Psoas muscle (tissue), 8 donors: ENCODE results near the gene LGR6. TPM values are rescaled to one million over a fixed set of nuclear protein-coding genes. Genes with fewer than 3 reads are reported as not detected.
A peak's percentile ranks its signal among the peaks of the same experiment; 100 is the strongest.

Source experiments
- ATAC-seq, 4 donors: fragments of 200-7000 bp; cut with Tn5 transposase; one replicate each; pipeline ENCODE4 v1.9.1; 2020; ENCODE audit warnings: moderate library complexity in 3 of 4, mild to moderate bottlenecking in 2 of 4
- DNase-seq, 2 donors: peaks; one replicate each; pipeline ENCODE4 v3.0.0-alpha.2; 2020
- H3K27ac ChIP-seq: fragments of 200-600 bp; one replicate; pipeline ENCODE4 v1.8.0; 2022
- H3K27me3 ChIP-seq, 3 donors: fragments of 200-600 bp in 1 of 3; one replicate each; pipeline versions ENCODE4 v1.6.1 to v1.8.0; 2013 to 2022; ENCODE audit warnings: low read length in 2 of 3, mild to moderate bottlenecking in 2 of 3, moderate library complexity in 1 of 3; ENCODE audit not compliant: insufficient read depth in 3 of 3
- H3K36me3 ChIP-seq, 2 donors: fragments of 200-600 bp in 1 of 2; one replicate each; pipeline versions ENCODE4 v1.6.1 to v1.8.0; 2013 to 2022; ENCODE audit warnings: low read depth in 1 of 2, mild to moderate bottlenecking in 1 of 2, moderate library complexity in 1 of 2; ENCODE audit not compliant: insufficient read depth in 1 of 2
- H3K4me1 ChIP-seq: fragments of 200-600 bp; one replicate; pipeline ENCODE4 v1.8.0; 2022
- H3K4me3 ChIP-seq: fragments of 200-600 bp; one replicate; pipeline ENCODE4 v1.8.0; 2022; ENCODE audit warnings: mild to moderate bottlenecking
- H3K9me3 ChIP-seq: fragments of 200-600 bp; one replicate; pipeline ENCODE4 v1.8.0; 2022
- WGBS, 3 donors: extraction: QIAGEN DNeasy Blood & Tissue Kit; methylation state at CpG; one replicate each; pipeline versions ENCODE4 v1.1.6 to v1.1.7; 2013; 5-methylcytosine and 5-hydroxymethylcytosine counted together
- intact Hi-C, 2 donors: fragments of 100-400 bp; cut with DNase I; formaldehyde crosslinking; loops; one replicate each; pipeline versions ENCODE4 v1.11.0 to v1.14.2; 2022
- polyA plus RNA-seq, 3 donors: library from polyadenylated mRNA; stranded (reverse); fragments of 200-250 nt; gene quantifications; one replicate each; pipeline ENCODE4 v1.2.3, GENCODE V29; 2013
- total RNA-seq, 4 donors: library from RNA; stranded (reverse); fragmentation: NEBNext Ultra II Directional in 2 of 4; extraction: Animal tissue kit (Norgen Biotek cat#: 25700) in 2 of 4; gene quantifications; one replicate each; pipeline versions ENCODE4 v1.2.1 to v1.2.4, GENCODE V29; 2021 to 2023
- TF ChIP-seq, protein P1 (sequence below): fragments of 200-600 bp; IDR thresholded peaks from one replicate; pipeline ENCODE4 v1.8.0; 2022; ENCODE audit warnings: antibody characterized with exemption
- donor health status: healthy with polysubstance abuse.
- donor health status: DM: no; HTN: no; CAD: no; lungs with moderate emphysema.
- donor health status: Bipolar disorder and iron deficiency.
- donor health status: healthy.
- donor health status: DM: yes; HTN: yes; CAD: no.
- donor health status: DM: no; HTN: no; CAD: no.
- donor health status: DM: no; HTN: no; CAD: no.
- donor health status: DM: yes; HTN: yes; CAD: no.

The LGR6 gene
- total and polyA plus RNA-seq, 7 donors: 0.12 to 0.20 (median 0.16) TPM; not detected in 3

DNA sequence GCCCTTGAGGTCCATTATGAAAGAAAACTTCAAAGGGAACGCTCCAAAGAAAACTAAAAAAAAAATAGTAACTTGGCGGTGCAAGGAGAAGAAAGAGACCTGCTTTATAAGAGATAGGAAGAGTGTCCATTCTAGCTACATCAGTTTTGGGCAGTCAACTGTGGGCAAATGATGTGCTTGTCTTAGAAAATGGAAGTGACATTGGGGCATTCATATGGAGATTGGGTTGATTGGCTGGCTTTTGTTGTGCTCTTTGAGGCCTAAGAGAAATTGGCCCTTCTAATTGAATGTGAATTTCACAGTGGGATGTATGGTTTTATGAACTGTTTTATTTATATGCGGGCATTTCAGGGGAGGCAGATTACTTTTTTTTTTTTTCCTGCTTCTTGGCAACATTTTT lies 168.1 kb downstream of the LGR6 start:
- Histone ChIP-seq H3K9me3 (no peaks in the 10 kb centered on the region), H3K4me1 (peaks cover 18% of the 10 kb centered on the region), H3K27me3 (no peaks in the 10 kb centered on the region), H3K36me3 (no peaks in the 10 kb centered on the region), H3K4me3 (no peak overlapping the region), H3K27ac (peak overlapping the region; percentile 23)
- no peak for DNase-seq
- intact Hi-C loops: no loop called here
- TF ChIP-seq, protein P1, sequence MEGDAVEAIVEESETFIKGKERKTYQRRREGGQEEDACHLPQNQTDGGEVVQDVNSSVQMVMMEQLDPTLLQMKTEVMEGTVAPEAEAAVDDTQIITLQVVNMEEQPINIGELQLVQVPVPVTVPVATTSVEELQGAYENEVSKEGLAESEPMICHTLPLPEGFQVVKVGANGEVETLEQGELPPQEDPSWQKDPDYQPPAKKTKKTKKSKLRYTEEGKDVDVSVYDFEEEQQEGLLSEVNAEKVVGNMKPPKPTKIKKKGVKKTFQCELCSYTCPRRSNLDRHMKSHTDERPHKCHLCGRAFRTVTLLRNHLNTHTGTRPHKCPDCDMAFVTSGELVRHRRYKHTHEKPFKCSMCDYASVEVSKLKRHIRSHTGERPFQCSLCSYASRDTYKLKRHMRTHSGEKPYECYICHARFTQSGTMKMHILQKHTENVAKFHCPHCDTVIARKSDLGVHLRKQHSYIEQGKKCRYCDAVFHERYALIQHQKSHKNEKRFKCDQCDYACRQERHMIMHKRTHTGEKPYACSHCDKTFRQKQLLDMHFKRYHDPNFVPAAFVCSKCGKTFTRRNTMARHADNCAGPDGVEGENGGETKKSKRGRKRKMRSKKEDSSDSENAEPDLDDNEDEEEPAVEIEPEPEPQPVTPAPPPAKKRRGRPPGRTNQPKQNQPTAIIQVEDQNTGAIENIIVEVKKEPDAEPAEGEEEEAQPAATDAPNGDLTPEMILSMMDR: no peak
- WGBS, 3 donors: 88 to 92% (median 90%) methylated on average over 3 of the region's 3 CpGs
- no peak for ATAC-seq

DNA sequence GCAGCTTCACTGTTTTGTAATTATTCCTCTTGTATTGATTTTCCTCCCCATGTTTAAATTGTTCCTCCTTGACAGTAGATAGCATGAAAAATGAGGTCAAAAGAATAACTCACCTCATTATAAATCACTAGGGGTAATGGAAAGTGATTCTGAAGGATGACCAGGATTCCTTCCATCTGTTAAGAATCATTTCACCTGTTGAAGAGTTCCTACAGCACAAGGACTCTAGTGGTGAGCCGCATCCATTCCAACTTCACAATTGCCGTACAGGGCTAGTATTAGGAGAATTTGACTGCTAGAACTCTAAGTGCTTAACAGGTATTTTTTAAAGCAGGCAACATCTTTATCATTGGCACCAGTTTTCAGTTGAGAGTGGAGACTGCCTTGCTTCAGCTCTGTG lies 168.6 kb downstream of the LGR6 start:
- no peak for DNase-seq
- WGBS, 3 donors: 42 to 64% (median 49%) methylated on average over 2 of the region's 2 CpGs
- Histone ChIP-seq H3K36me3 (no peaks in the 10 kb centered on the region), H3K27ac (peak overlapping the region; percentile 10), H3K4me1 (peaks cover 21% of the 10 kb centered on the region), H3K4me3 (no peak overlapping the region), H3K9me3 (no peaks in the 10 kb centered on the region), H3K27me3 (no peaks in the 10 kb centered on the region)
- ATAC-seq: peak in 1 of 4 donors; percentile 21
- intact Hi-C loops: no loop called here
- TF ChIP-seq, protein P1: no peak

DNA sequence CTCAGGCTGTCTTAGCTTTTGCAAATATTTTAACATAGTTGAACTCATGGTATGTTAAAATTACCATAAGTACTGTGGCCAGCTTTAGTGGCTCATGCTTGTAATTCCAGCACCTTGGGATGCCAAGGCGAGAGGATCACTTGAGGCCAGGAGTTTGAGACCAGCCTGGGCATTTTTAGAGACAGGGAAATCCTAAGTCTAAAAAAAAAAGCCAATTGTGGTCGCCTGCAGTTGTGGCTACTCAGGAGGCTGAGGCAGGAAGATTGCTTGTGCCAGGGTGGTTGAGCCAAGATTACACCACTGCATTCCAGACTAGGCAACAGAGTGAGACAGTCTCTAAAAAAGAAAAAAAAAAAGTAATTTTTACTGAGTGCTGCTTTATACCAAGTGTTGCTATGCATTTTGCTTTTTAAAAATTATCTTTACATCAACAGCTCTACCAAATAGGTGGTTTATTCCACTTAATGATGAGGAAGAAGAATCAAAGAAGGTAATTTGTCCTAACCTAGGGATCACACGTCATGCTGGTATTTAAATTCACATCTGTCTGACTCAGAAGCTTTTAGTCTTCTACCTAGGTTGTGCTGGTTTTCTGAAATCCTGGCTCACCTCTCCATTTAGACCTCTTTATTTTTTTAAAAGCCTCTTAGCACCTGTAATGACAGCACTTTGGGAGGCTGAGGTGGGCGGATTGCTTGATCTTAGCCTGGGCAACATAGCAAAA lies 171.7 kb downstream of the LGR6 start:
- ATAC-seq: peak; percentile 49 to 79 (median 67)

DNA sequence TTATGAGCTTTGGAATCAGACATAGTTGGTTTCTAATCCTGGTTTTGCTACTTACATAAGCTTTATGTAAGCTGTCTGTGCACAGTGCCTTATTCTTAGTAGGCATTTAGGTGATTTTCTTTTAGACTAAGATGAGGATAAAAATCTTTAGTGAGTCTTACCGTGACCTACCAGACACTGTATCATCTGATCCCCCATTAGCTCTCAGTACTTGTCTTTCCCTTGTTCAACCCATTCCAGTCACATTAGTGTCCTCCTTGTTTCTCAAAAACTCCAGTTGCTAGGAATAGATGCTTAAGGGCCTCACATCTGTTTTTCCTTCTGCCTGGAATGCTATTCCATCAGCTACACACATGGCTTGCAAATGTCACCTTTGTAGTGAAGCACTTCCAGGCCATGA lies 173.7 kb downstream of the LGR6 start:
- intact Hi-C loops: no loop called here
- DNase-seq (no peak), ATAC-seq (no peak)
- TF ChIP-seq, protein P1: no peak
- Histone ChIP-seq H3K27ac (peak overlapping the region; percentile 25), H3K4me3 (no peak overlapping the region), H3K27me3 (no peaks in the 10 kb centered on the region), H3K4me1 (peaks cover 18% of the 10 kb centered on the region), H3K36me3 (no peaks in the 10 kb centered on the region), H3K9me3 (no peaks in the 10 kb centered on the region)
- 33 to 62% (median 46%) methylated on average over 1 of the region's 1 CpG for WGBS, 3 donors

More for the DNA sequence above, 171.7 kb downstream of the LGR6 start:
- 50 to 62% (median 52%) methylated on average over 4 of the region's 4 CpGs for WGBS, 3 donors
- intact Hi-C loops: no loop called here
- Histone ChIP-seq H3K36me3 (no peaks in the 10 kb centered on the region), H3K27ac (peak overlapping the region; percentile 53), H3K27me3 (no peaks in the 10 kb centered on the region), H3K4me1 (peaks cover 25% of the 10 kb centered on the region), H3K9me3 (no peaks in the 10 kb centered on the region), H3K4me3 (no peak overlapping the region)
- TF ChIP-seq, protein P1: no peak
- DNase-seq: peak in 1 of 2 donors; percentile 25

Other genes with a start within 250 kb of the LGR6 start
- 10 to 100 TPM; 12.8 to 45.4 (median 24.6) TPM for gene LMOD1, start 247.3 kb upstream of the LGR6 start, total RNA-seq
- 10 to 100 TPM in 2 of 3 donors, 1 to 10 TPM in 1; 4.9 to 15.5 (median 11.4) TPM for gene LMOD1, start 247.3 kb upstream of the LGR6 start, polyA plus RNA-seq
- gene TIMM17A, start 238.3 kb upstream of the LGR6 start, total RNA-seq: 100 to 1,000 TPM in 1 of 4 donors, 10 to 100 TPM in 3; 45.4 to 132 (median 68.4) TPM
- 100 to 1,000 TPM in 2 of 3 donors, 10 to 100 TPM in 1; 79.6 to 176 (median 163) TPM for gene TIMM17A, start 238.3 kb upstream of the LGR6 start, polyA plus RNA-seq
- gene RNPEP, start 211.2 kb upstream of the LGR6 start, total RNA-seq: 10 to 100 TPM; 12.8 to 18.7 (median 14.6) TPM
- 10 to 100 TPM in 1 of 3 donors, 1 to 10 TPM in 2; 6.2 to 16.9 (median 9.7) TPM for gene RNPEP, start 211.2 kb upstream of the LGR6 start, polyA plus RNA-seq
- gene ELF3, start 183.2 kb upstream of the LGR6 start, total RNA-seq: 1 to 10 TPM in 1 of 4 donors, under 1 TPM in 3; 0.22 to 1.4 (median 0.50) TPM
- gene ELF3, start 183.2 kb upstream of the LGR6 start, polyA plus RNA-seq: under 1 TPM; 0.21 to 0.42 (median 0.25) TPM
- gene GPR37L1, start 70.9 kb upstream of the LGR6 start, total RNA-seq: not detected
- under 1 TPM; 0.01 TPM for gene GPR37L1, start 70.9 kb upstream of the LGR6 start, polyA plus RNA-seq
- 10 to 100 TPM; 53.1 to 70.6 (median 62.3) TPM for gene ARL8A, start 49.1 kb upstream of the LGR6 start, total RNA-seq
- gene ARL8A, start 49.1 kb upstream of the LGR6 start, polyA plus RNA-seq: 10 to 100 TPM; 26.6 to 34.0 (median 26.6) TPM
- gene PTPN7, start 33.2 kb upstream of the LGR6 start, total RNA-seq: 1 to 10 TPM in 1 of 4 donors, under 1 TPM in 3; 0.32 to 1.0 (median 0.45) TPM
- gene PTPN7, start 33.2 kb upstream of the LGR6 start, polyA plus RNA-seq: under 1 TPM; 0.10 to 0.17 (median 0.13) TPM
- gene UBE2T, start 148.1 kb downstream of the LGR6 start, total RNA-seq: 10 to 100 TPM in 2 of 4 donors, 1 to 10 TPM in 2; 4.9 to 11.5 (median 7.6) TPM
- gene UBE2T, start 148.1 kb downstream of the LGR6 start, polyA plus RNA-seq: 10 to 100 TPM; 10.7 to 38.5 (median 19.6) TPM
- 100 to 1,000 TPM in 3 of 4 donors, 10 to 100 TPM in 1; 86.1 to 189 (median 158) TPM for gene PPP1R12B, start 154.9 kb downstream of the LGR6 start, total RNA-seq
- gene PPP1R12B, start 154.9 kb downstream of the LGR6 start, polyA plus RNA-seq: 10 to 100 TPM in 2 of 3 donors, 1 to 10 TPM in 1; 8.3 to 73.3 (median 18.7) TPM